H1 (cell line): Measurements from ENCODE around the gene SORBS1.

Experiments
- CTCF ChIP-seq, 3 experiments: IDR thresholded peaks; 1 replicate in 2 of 3; 2 replicates in 1 of 3; pipeline versions ENCODE4 v1.5.1 to v1.6.1; 2011; ENCODE audit warnings: low read length in 3 of 3, mild to moderate bottlenecking in 3 of 3, inconsistent platforms in 2 of 3, low read depth in 1 of 3, moderate library complexity in 1 of 3; ENCODE audit not compliant: insufficient read depth in 1 of 3; ENCODE audit errors: control extremely low read depth in 1 of 3
- EP300 ChIP-seq, 2 experiments: IDR thresholded peaks; 1 replicate in 1 of 2; 2 replicates in 1 of 2; pipeline ENCODE4 v1.6.1; 2011 to 2012; ENCODE audit warnings: low read depth in 2 of 2, low read length in 2 of 2, mild to moderate bottlenecking in 2 of 2, borderline replicate concordance in 1 of 2, inconsistent platforms in 1 of 2, moderate library complexity in 1 of 2
- EZH2 ChIP-seq: fragments of 200-600 bp; sonication (generic); IDR thresholded peaks from 2 replicates; pipeline ENCODE4 v1.7.1; 2012; ENCODE audit warnings: low read depth, mild to moderate bottlenecking, moderate library complexity, low read length, inconsistent platforms; ENCODE audit not compliant: severe bottlenecking
- FOSL1 ChIP-seq: IDR thresholded peaks from 2 replicates; pipeline ENCODE4 v1.6.1; 2011; ENCODE audit warnings: mild to moderate bottlenecking, low read depth, low read length, moderate library complexity; ENCODE audit not compliant: insufficient read depth
- KDM5A ChIP-seq: fragments of 200-600 bp; IDR thresholded peaks from 2 replicates; pipeline ENCODE4 v1.7.1; 2012; ENCODE audit warnings: mild to moderate bottlenecking, low read length, inconsistent platforms, mixed read lengths
- POLR2A ChIP-seq, 2 experiments: IDR thresholded peaks; 1 replicate in 1 of 2; 2 replicates in 1 of 2; pipeline ENCODE4 v1.6.1; 2011; ENCODE audit warnings: low read depth in 2 of 2, low read length in 2 of 2, mild to moderate bottlenecking in 2 of 2; ENCODE audit errors: control extremely low read depth in 1 of 2
- POLR2AphosphoS5 ChIP-seq: IDR thresholded peaks from 2 replicates; pipeline ENCODE4 v1.6.1; 2011; ENCODE audit warnings: low read depth, low read length
- RFX5 ChIP-seq: IDR thresholded peaks from 2 replicates; pipeline ENCODE4 v1.6.1; 2011; ENCODE audit warnings: low read depth, low read length, improper control_type of control experiment, borderline replicate concordance
- RNF2 ChIP-seq: fragments of 200-900, 300-1000 bp; sonication (generic); IDR thresholded peaks from 2 replicates; pipeline ENCODE4 v1.7.1; 2016; ENCODE audit warnings: borderline replicate concordance, low read depth, mild to moderate bottlenecking, antibody characterized with exemption, low read length; ENCODE audit not compliant: poor library complexity, severe bottlenecking; ENCODE audit errors: missing control alignments
- SIX5 ChIP-seq: IDR thresholded peaks from 2 replicates; pipeline ENCODE4 v1.6.1; 2011; ENCODE audit warnings: mild to moderate bottlenecking, low read depth, low read length
- TAF1 ChIP-seq: IDR thresholded peaks from 2 replicates; pipeline ENCODE4 v1.6.1; 2011; ENCODE audit warnings: mild to moderate bottlenecking, low read depth, low read length
- TEAD4 ChIP-seq: IDR thresholded peaks from 2 replicates; pipeline ENCODE4 v1.6.1; 2012; ENCODE audit warnings: low read depth, low read length, inconsistent platforms, mixed read lengths
- YY1 ChIP-seq: IDR thresholded peaks from 2 replicates; pipeline ENCODE4 v1.6.1; 2011; ENCODE audit warnings: low read depth, mild to moderate bottlenecking, low read length
- ZNF274 ChIP-seq: IDR thresholded peaks from 2 replicates; pipeline ENCODE4 v1.7.0; 2012; ENCODE audit warnings: low read length, borderline replicate concordance; ENCODE audit errors: extremely low read depth

GRCh38 chr10:95562341-95562965 is 1.3 kb upstream of the SORBS1 start:
- no peak for TF ChIP-seq CTCF (IDR thresholded peaks at IDR 0.05; ENCODE audit: control extremely low read depth in 1 of 3, insufficient read depth in 1 of 3, low read depth in 1 of 3, low read length in 3 of 3)
- no peak for TF ChIP-seq SIX5
- no peak for TF ChIP-seq TAF1
- no peak for TF ChIP-seq EZH2
- no peak for TF ChIP-seq POLR2A (IDR thresholded peaks at IDR 0.05; ENCODE audit: control extremely low read depth in 1 of 2, low read depth in 2 of 2, low read length in 2 of 2)
- TF ChIP-seq YY1 = no peak
- no peak for TF ChIP-seq RFX5
- no peak for TF ChIP-seq TEAD4
- no peak for TF ChIP-seq RNF2
- no peak for TF ChIP-seq ZNF274
- no peak for TF ChIP-seq EP300 (IDR thresholded peaks at IDR 0.05; ENCODE audit: borderline replicate concordance in 1 of 2, low read depth in 2 of 2, low read length in 2 of 2)
- no peak for TF ChIP-seq POLR2AphosphoS5
- no peak for TF ChIP-seq KDM5A
- TF ChIP-seq FOSL1 = no peak
